Gastrocnemius medialis (tissue), 4 donors: ENCODE data around the gene ICE1.

Experiments
- POLR2A ChIP-seq, 2 donors: fragments of 450-650 bp; IDR thresholded peaks; one replicate each; pipeline ENCODE4 v1.6.1; 2017; ENCODE audit warnings: antibody characterized with exemption in 2 of 2, mild to moderate bottlenecking in 2 of 2, moderate library complexity in 2 of 2
- TF ChIP-seq, protein P1 (sequence below), 5 experiments: fragments of 450-650 bp in 3 of 5; fragments of 200-600 bp in 2 of 5; sonication (generic) in 2 of 5; IDR thresholded peaks in 4 of 5; conservative IDR thresholded peaks in 1 of 5; 1 replicate in 4 of 5; 2 replicates in 1 of 5; pipeline ENCODE4 v1.5.1; 2016 to 2019; ENCODE audit warnings: antibody characterized with exemption in 5 of 5, mild to moderate bottlenecking in 3 of 5, moderate library complexity in 3 of 5

DNA sequence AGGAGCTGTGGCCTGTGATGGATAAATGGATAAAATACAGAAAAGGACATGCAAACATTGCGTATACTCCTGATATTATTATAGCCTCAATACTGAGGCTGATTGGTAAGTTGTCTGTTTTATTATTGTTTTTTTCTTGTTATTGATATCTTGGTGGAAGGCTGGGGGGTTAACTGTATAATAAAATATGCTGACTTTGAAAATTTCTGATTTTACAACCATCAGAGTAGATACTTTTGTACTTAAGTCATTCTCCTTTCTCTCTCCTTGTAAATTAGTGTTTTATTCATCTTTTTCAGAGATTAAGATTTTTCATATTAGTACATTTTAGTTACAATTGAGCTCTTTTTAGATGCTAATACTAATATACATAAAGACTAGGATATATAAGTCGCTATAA, 53.5 kb downstream of the ICE1 start:
- TF ChIP-seq, protein P1, sequence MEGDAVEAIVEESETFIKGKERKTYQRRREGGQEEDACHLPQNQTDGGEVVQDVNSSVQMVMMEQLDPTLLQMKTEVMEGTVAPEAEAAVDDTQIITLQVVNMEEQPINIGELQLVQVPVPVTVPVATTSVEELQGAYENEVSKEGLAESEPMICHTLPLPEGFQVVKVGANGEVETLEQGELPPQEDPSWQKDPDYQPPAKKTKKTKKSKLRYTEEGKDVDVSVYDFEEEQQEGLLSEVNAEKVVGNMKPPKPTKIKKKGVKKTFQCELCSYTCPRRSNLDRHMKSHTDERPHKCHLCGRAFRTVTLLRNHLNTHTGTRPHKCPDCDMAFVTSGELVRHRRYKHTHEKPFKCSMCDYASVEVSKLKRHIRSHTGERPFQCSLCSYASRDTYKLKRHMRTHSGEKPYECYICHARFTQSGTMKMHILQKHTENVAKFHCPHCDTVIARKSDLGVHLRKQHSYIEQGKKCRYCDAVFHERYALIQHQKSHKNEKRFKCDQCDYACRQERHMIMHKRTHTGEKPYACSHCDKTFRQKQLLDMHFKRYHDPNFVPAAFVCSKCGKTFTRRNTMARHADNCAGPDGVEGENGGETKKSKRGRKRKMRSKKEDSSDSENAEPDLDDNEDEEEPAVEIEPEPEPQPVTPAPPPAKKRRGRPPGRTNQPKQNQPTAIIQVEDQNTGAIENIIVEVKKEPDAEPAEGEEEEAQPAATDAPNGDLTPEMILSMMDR (IDR thresholded peaks at IDR 0.05 in 4 of 5, conservative IDR thresholded peaks at IDR 0.05 in 1 of 5), result no peak
- no peak for TF ChIP-seq POLR2A (IDR thresholded peaks at IDR 0.05)
